ENCODE results near the gene KRTAP4-6. TPM values are rescaled to one million over a fixed set of nuclear protein-coding genes. Genes with fewer than 3 reads are reported as not detected.

The KRTAP4-6 gene
- total and polyA plus RNA-seq, 2 of the 8 experiments (the other 6 are each of a cell fraction or from before 2014, with no cell fraction given): not detected

GRCh38 chr17:41177727-41178271, 37.5 kb upstream of the KRTAP4-6 start, which contains the start of gene KRTAP4-2:
KRTAP4-2 (minus strand) TSS chr17:41178221; CDS start chr17:41178164, 57 bp downstream.
- ChIA-PET CTCF (ENCODE audit: partially characterized antibody) (interaction anchor here (0.8 kb wide), 1 partner anchor 150 kb away, joined by 3 read pairs; no protein-coding TSS in a partner anchor), POLR2A (ENCODE audit: partially characterized antibody) (no interaction called here)
- H2BK15ac ChIP-seq (ENCODE audit: low read length): no peak within 1 kb of the TSS

More at GRCh38 chr17:41177727-41178271, 37.5 kb upstream of the KRTAP4-6 start, which contains the start of gene KRTAP4-2:
- H4K5ac ChIP-seq (ENCODE audit: insufficient read length, low read depth, low read length): no peak within 1 kb of the TSS
- no peaks in the 10 kb centered on the region for H3K36me3 ChIP-seq (ENCODE audit: control insufficient read depth in 2 of 4, insufficient read depth in 4 of 4, low read length in 3 of 4)
- no peaks in the 10 kb centered on the region for H3K23me2 ChIP-seq (ENCODE audit: low read depth, low read length)
- H3K4me3 ChIP-seq (ENCODE audit: extremely low read depth in 1 of 4, insufficient read depth in 2 of 4, low read depth in 3 of 4, low read length in 4 of 4): no peak within 1 kb of the TSS
- no peak within 1 kb of the TSS for H2BK20ac ChIP-seq (ENCODE audit: low read length)
- no peaks in the 10 kb centered on the region for H4K20me1 ChIP-seq (replicated peaks in 1 of 2; ENCODE audit: control insufficient read depth in 1 of 2, insufficient read depth in 2 of 2, low read length in 2 of 2)
- H3K9me3 ChIP-seq (ENCODE audit: insufficient read depth in 2 of 2, low read depth in 1 of 2, low read length in 1 of 2): no peaks in the 10 kb centered on the region
- H4K91ac ChIP-seq (replicated peaks; ENCODE audit: insufficient read length, low read length): peak within 1 kb of the TSS; percentile 7
- H3K56ac ChIP-seq (replicated peaks; ENCODE audit: insufficient read length, low read depth, low read length): no peak within 1 kb of the TSS
- H3K23ac ChIP-seq (ENCODE audit: insufficient read length): no peak within 1 kb of the TSS
- no peak for FAIRE-seq
- no peak within 1 kb of the TSS for H3K4me2 ChIP-seq (ENCODE audit: insufficient read depth in 1 of 2, low read depth in 2 of 2, low read length in 2 of 2)
- TF ChIP-seq RAD21 (IDR thresholded peaks at IDR 0.05 in 1 of 2, conservative IDR thresholded peaks at IDR 0.05 in 1 of 2; ENCODE audit: low read depth in 2 of 2, low read length in 2 of 2): no peak
- no peak for TF ChIP-seq TCF12 (IDR thresholded peaks at IDR 0.05; ENCODE audit: low read depth, low read length)
- TF ChIP-seq RFX5 (IDR thresholded peaks at IDR 0.05; ENCODE audit: borderline replicate concordance, low read depth, low read length): no peak
- no peak for TF ChIP-seq E2F6 (IDR thresholded peaks at IDR 0.05)
- no peak for TF ChIP-seq JUND (IDR thresholded peaks at IDR 0.05; ENCODE audit: low read length)
- no peak for TF ChIP-seq PHF8 (conservative IDR thresholded peaks at IDR 0.05; ENCODE audit: low read depth, low read length)
- no peak for TF ChIP-seq SP1 (IDR thresholded peaks at IDR 0.05; ENCODE audit: low read depth, low read length)
- no peak within 1 kb of the TSS for H2AK5ac ChIP-seq (ENCODE audit: low read depth, low read length)
- no peak within 1 kb of the TSS for H2BK12ac ChIP-seq (ENCODE audit: low read depth, low read length)
- no peak within 1 kb of the TSS for H3K4ac ChIP-seq (replicated peaks; ENCODE audit: insufficient read length, low read depth, low read length)
- H3K79me2 ChIP-seq (ENCODE audit: control insufficient read depth in 1 of 2, insufficient read depth in 2 of 2, low read length in 2 of 2): no peaks in the 10 kb centered on the region
- H2BK5ac ChIP-seq (ENCODE audit: low read depth, low read length): no peak within 1 kb of the TSS
- no peaks in the 10 kb centered on the region for H3K27me3 ChIP-seq (replicated peaks in 1 of 4; ENCODE audit: control insufficient read depth in 3 of 4, extremely low read depth in 1 of 4, insufficient read depth in 3 of 4, low read length in 3 of 4)
- H2AFZ ChIP-seq (ENCODE audit: low read length): no peak within 1 kb of the TSS
- H3K9ac ChIP-seq (replicated peaks in 1 of 4; ENCODE audit: extremely low read depth in 1 of 4, low read depth in 3 of 4, low read length in 3 of 4): no peak within 1 kb of the TSS
- H4K8ac ChIP-seq (ENCODE audit: extremely low read depth, insufficient read depth, low read length): no peak within 1 kb of the TSS
- WGBS, 2 experiments (ENCODE audit: extremely low coverage in 1 of 2, insufficient coverage in 1 of 2, insufficient read length in 1 of 2, insufficient replicate concordance in 2 of 2, low coverage in 1 of 2, low lambda C conversion rate in 2 of 2, missing lambda C conversion rate in 1 of 2): 86% methylated on average over 7 of the region's 7 CpGs; no CpG with 5 or more reads in 1 of the 2 experiments
- no peak within 1 kb of the TSS for H3K18ac ChIP-seq (ENCODE audit: extremely low read depth, low read length)
- H3K27ac ChIP-seq (ENCODE audit: low read depth, low read length): no peak within 1 kb of the TSS
- no peak within 1 kb of the TSS for H3K14ac ChIP-seq (ENCODE audit: insufficient read length)
- no peak for DNase-seq (ENCODE audit: low read depth in 1 of 2, low spot score in 2 of 2)
- no peaks in the 10 kb centered on the region for H3K79me1 ChIP-seq (ENCODE audit: low read depth, low read length)
- no peaks in the 10 kb centered on the region for H3K4me1 ChIP-seq (replicated peaks in 1 of 4; ENCODE audit: control insufficient read depth in 3 of 4, insufficient read depth in 4 of 4, low read length in 3 of 4)
- H2BK120ac ChIP-seq (replicated peaks; ENCODE audit: low read depth, low read length): no peak within 1 kb of the TSS

Measured in H1 (cell line).